ENCODE data around the gene FBXO17. TPM values are rescaled to one million over a fixed set of nuclear protein-coding genes. Genes with fewer than 3 reads are reported as not detected.

Gene FBXO17
- total and polyA plus RNA-seq, 2 of the 13 experiments (the other 11 are each of a cell fraction or from before 2014, with no cell fraction given): 22.1 to 58.7 TPM

- H2AFZ ChIP-seq (ENCODE audit: low read length): no peak overlapping the region
- no TSS peak for BruUV-seq (replicated peaks)
- TF ChIP-seq PAX8 (CRISPR knock-in tag; IDR thresholded peaks at IDR 0.05; ENCODE audit: borderline replicate concordance) (no peak), PHB2 (IDR thresholded peaks at IDR 0.05; ENCODE audit: partially characterized antibody) (no peak), ZNF605 (CRISPR knock-in tag; IDR thresholded peaks at IDR 0.05) (no peak), POLR2AphosphoS5 (IDR thresholded peaks at IDR 0.05; ENCODE audit: low read depth, low read length) (no peak), TMF1 (CRISPR knock-in tag; IDR thresholded peaks at IDR 0.05; ENCODE audit: low read depth) (no peak), ZNF775 (CRISPR knock-in tag; IDR thresholded peaks at IDR 0.05; ENCODE audit: borderline replicate concordance) (no peak), HMG20B (CRISPR knock-in tag; conservative IDR thresholded peaks at IDR 0.05) (no peak), ZFP37 (CRISPR knock-in tag; IDR thresholded peaks at IDR 0.05; ENCODE audit: borderline replicate concordance) (no peak), ZNF335 (CRISPR knock-in tag; IDR thresholded peaks at IDR 0.05) (no peak), ZNF615 (CRISPR knock-in tag; IDR thresholded peaks at IDR 0.05; ENCODE audit: borderline replicate concordance) (no peak)
- TF ChIP-seq, protein P1, sequence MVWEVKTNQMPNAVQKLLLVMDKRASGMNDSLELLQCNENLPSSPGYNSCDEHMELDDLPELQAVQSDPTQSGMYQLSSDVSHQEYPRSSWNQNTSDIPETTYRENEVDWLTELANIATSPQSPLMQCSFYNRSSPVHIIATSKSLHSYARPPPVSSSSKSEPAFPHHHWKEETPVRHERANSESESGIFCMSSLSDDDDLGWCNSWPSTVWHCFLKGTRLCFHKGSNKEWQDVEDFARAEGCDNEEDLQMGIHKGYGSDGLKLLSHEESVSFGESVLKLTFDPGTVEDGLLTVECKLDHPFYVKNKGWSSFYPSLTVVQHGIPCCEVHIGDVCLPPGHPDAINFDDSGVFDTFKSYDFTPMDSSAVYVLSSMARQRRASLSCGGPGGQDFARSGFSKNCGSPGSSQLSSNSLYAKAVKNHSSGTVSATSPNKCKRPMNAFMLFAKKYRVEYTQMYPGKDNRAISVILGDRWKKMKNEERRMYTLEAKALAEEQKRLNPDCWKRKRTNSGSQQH (CRISPR knock-in tag; IDR thresholded peaks at IDR 0.05; ENCODE audit: low read depth): no peak
- TF ChIP-seq, protein P2, sequence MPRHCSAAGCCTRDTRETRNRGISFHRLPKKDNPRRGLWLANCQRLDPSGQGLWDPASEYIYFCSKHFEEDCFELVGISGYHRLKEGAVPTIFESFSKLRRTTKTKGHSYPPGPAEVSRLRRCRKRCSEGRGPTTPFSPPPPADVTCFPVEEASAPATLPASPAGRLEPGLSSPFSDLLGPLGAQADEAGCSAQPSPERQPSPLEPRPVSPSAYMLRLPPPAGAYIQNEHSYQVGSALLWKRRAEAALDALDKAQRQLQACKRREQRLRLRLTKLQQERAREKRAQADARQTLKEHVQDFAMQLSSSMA (CRISPR knock-in tag; IDR thresholded peaks at IDR 0.05): no peak
- TF ChIP-seq, protein P3, sequence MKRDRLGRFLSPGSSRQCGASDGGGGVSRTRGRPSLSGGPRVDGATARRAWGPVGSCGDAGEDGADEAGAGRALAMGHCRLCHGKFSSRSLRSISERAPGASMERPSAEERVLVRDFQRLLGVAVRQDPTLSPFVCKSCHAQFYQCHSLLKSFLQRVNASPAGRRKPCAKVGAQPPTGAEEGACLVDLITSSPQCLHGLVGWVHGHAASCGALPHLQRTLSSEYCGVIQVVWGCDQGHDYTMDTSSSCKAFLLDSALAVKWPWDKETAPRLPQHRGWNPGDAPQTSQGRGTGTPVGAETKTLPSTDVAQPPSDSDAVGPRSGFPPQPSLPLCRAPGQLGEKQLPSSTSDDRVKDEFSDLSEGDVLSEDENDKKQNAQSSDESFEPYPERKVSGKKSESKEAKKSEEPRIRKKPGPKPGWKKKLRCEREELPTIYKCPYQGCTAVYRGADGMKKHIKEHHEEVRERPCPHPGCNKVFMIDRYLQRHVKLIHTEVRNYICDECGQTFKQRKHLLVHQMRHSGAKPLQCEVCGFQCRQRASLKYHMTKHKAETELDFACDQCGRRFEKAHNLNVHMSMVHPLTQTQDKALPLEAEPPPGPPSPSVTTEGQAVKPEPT (CRISPR knock-in tag; IDR thresholded peaks at IDR 0.05; ENCODE audit: low read depth): no peak
- TF ChIP-seq, protein P4, sequence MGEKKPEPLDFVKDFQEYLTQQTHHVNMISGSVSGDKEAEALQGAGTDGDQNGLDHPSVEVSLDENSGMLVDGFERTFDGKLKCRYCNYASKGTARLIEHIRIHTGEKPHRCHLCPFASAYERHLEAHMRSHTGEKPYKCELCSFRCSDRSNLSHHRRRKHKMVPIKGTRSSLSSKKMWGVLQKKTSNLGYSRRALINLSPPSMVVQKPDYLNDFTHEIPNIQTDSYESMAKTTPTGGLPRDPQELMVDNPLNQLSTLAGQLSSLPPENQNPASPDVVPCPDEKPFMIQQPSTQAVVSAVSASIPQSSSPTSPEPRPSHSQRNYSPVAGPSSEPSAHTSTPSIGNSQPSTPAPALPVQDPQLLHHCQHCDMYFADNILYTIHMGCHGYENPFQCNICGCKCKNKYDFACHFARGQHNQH (CRISPR knock-in tag; IDR thresholded peaks at IDR 0.05): no peak
- in situ Hi-C loops (cut with HindIII; ENCODE audit: extremely low pct_ligation_motif_present, low pct_unique_long_range_greater_than_20kb): loop anchor here (25.0 kb wide), 1 partner anchor 168 kb away; the partner anchor contains the start of gene CAPN12
- no peaks in the 10 kb centered on the region for H4K20me1 ChIP-seq (ENCODE audit: insufficient read depth, low read length)
- no peak overlapping the region for H3K4me2 ChIP-seq (ENCODE audit: low read depth, low read length)
- H3K4me3 ChIP-seq (replicated peaks in 1 of 3; ENCODE audit: insufficient read depth in 1 of 3, low read depth in 2 of 3, low read length in 3 of 3): no peak overlapping the region
- ATAC-seq: no peak
- WGBS (ENCODE audit: low lambda C conversion rate): 100% methylated on average over 3 of the region's 4 CpGs
- H3K4me1 ChIP-seq (ENCODE audit: insufficient read depth, low read length): peaks cover 21% of the 10 kb centered on the region
- CTCF ChIA-PET (ENCODE audit: low intra/inter-chr PET ratio, low total read pairs): no interaction called here
- FAIRE-seq: no peak
- no peak for DNase-seq (ENCODE audit: low spot score)
- intact Hi-C loops (cut with micrococcal nuclease; ENCODE audit: unreplicated experiment): no loop called here
- peaks cover 4 to 12% of the 10 kb centered on the region in 2 experiments; a peak in 3 of 5 replicates for H3K36me3 ChIP-seq (replicated peaks in 1 of 2; ENCODE audit: control insufficient read depth in 1 of 2, insufficient read depth in 2 of 2, low read length in 2 of 2)
- no peak overlapping the region for H3K9ac ChIP-seq (ENCODE audit: insufficient read depth, low read depth, low read length)
- no peak overlapping the region for H3K27ac ChIP-seq (ENCODE audit: extremely low read length, insufficient read depth, low read length)
- POLR2A ChIA-PET: interaction anchor here (0.6 to 1.2 kb wide), 3 partner anchors 12 to 36 kb away, joined by 3 to 4 read pairs (median 4); partner anchors contain the start of genes MRPS12 and SARS2
- H3K27me3 ChIP-seq (ENCODE audit: control insufficient read depth in 1 of 2, insufficient read depth in 2 of 2, low read length in 2 of 2): no peaks in the 10 kb centered on the region
- no peaks in the 10 kb centered on the region for H3K9me3 ChIP-seq (ENCODE audit: low read length)
- peaks cover 1% of the 10 kb centered on the region for H3K79me2 ChIP-seq (ENCODE audit: insufficient read depth, low read length)
These were observed 69.9 kb downstream of the FBXO17 start for GRCh38 chr19:38905620-38906019.
